ENCODE data around the gene COBL. TPM values are rescaled to one million over a fixed set of nuclear protein-coding genes. Genes with fewer than 3 reads are reported as not detected.
A peak's percentile ranks its signal among the peaks of the same experiment; 100 is the strongest.

COBL gene
- polyA plus RNA-seq, 1 donor = 30.5 TPM

GRCh38 chr7:51351661-51352060 is 35.1 kb upstream of the COBL start:
- Histone ChIP-seq H3K4me3 (ENCODE audit: low read length) (no peak overlapping the region), H3K27me3 (ENCODE audit: control insufficient read depth, insufficient read depth, low read length) (no peaks in the 10 kb centered on the region), H3K27ac (ENCODE audit: low read length) (no peak overlapping the region), H3K36me3 (ENCODE audit: control insufficient read depth, insufficient read depth, low read length) (no peaks in the 10 kb centered on the region), H3K4me1 (ENCODE audit: control insufficient read depth, insufficient read depth, low read length) (no peaks in the 10 kb centered on the region), H3K9me3 (ENCODE audit: control insufficient read depth, low read depth, low read length) (no peaks in the 10 kb centered on the region)
- DNase-seq = no peak
- 80% methylated on average over 1 of the region's 5 CpGs for WGBS (ENCODE audit: insufficient coverage, low lambda C conversion rate)

- WGBS (ENCODE audit: insufficient coverage, low lambda C conversion rate) = no CpG with 5 or more reads among the region's 1 CpG
- no peak overlapping the region for H3K4me3 ChIP-seq (ENCODE audit: low read length)
- no peaks in the 10 kb centered on the region for H3K4me1 ChIP-seq (ENCODE audit: control insufficient read depth, insufficient read depth, low read length)
- no peaks in the 10 kb centered on the region for H3K27me3 ChIP-seq (ENCODE audit: control insufficient read depth, insufficient read depth, low read length)
- no peaks in the 10 kb centered on the region for H3K9me3 ChIP-seq (ENCODE audit: control insufficient read depth, low read depth, low read length)
- no peak overlapping the region for H3K27ac ChIP-seq (ENCODE audit: low read length)
- DNase-seq = no peak
- H3K36me3 ChIP-seq (ENCODE audit: control insufficient read depth, insufficient read depth, low read length) = no peaks in the 10 kb centered on the region
Observed at GRCh38 chr7:51350546-51350896, 33.9 kb upstream of the COBL start.

- H3K27ac ChIP-seq (ENCODE audit: low read length) = peak overlapping the region; percentile 44
- no peak overlapping the region for H3K4me3 ChIP-seq (ENCODE audit: low read length)
- WGBS (ENCODE audit: insufficient coverage, low lambda C conversion rate) = 100% methylated on average over 2 of the region's 8 CpGs
- no peaks in the 10 kb centered on the region for H3K36me3 ChIP-seq (ENCODE audit: control insufficient read depth, insufficient read depth, low read length)
- peak; percentile 52 to 64 for DNase-seq
- no peaks in the 10 kb centered on the region for H3K4me1 ChIP-seq (ENCODE audit: control insufficient read depth, insufficient read depth, low read length)
- H3K27me3 ChIP-seq (ENCODE audit: control insufficient read depth, insufficient read depth, low read length) = no peaks in the 10 kb centered on the region
- no peaks in the 10 kb centered on the region for H3K9me3 ChIP-seq (ENCODE audit: control insufficient read depth, low read depth, low read length)
Observed at GRCh38 chr7:51349820-51350545, 33.4 kb upstream of the COBL start.

- Histone ChIP-seq H3K36me3 (ENCODE audit: control insufficient read depth, insufficient read depth, low read length) (no peaks in the 10 kb centered on the region), H3K27me3 (ENCODE audit: control insufficient read depth, insufficient read depth, low read length) (no peaks in the 10 kb centered on the region), H3K9me3 (ENCODE audit: control insufficient read depth, low read depth, low read length) (no peaks in the 10 kb centered on the region), H3K4me3 (ENCODE audit: low read length) (no peak overlapping the region), H3K27ac (ENCODE audit: low read length) (no peak overlapping the region), H3K4me1 (ENCODE audit: control insufficient read depth, insufficient read depth, low read length) (peaks cover 7% of the 10 kb centered on the region)
- peak in 1 of 2 donors; percentile 28 for DNase-seq
- no CpG with 5 or more reads among the region's 3 CpGs for WGBS (ENCODE audit: insufficient coverage, low lambda C conversion rate)
Observed at GRCh38 chr7:51346126-51346525, 29.5 kb upstream of the COBL start.

GRCh38 chr7:51344406-51345138 is 28.0 kb upstream of the COBL start:
- Histone ChIP-seq H3K27ac (ENCODE audit: low read length) (no peak overlapping the region), H3K4me1 (ENCODE audit: control insufficient read depth, insufficient read depth, low read length) (peaks cover 7% of the 10 kb centered on the region), H3K36me3 (ENCODE audit: control insufficient read depth, insufficient read depth, low read length) (no peaks in the 10 kb centered on the region), H3K9me3 (ENCODE audit: control insufficient read depth, low read depth, low read length) (no peaks in the 10 kb centered on the region), H3K4me3 (ENCODE audit: low read length) (no peak overlapping the region), H3K27me3 (ENCODE audit: control insufficient read depth, insufficient read depth, low read length) (no peaks in the 10 kb centered on the region)
- WGBS (ENCODE audit: insufficient coverage, low lambda C conversion rate) = 100% methylated on average over 1 of the region's 6 CpGs
- DNase-seq = peak; percentile 84 to 91

- H3K27ac ChIP-seq (ENCODE audit: low read length) = no peak overlapping the region
- DNase-seq = no peak
- no peaks in the 10 kb centered on the region for H3K27me3 ChIP-seq (ENCODE audit: control insufficient read depth, insufficient read depth, low read length)
- H3K4me3 ChIP-seq (ENCODE audit: low read length) = no peak overlapping the region
- H3K4me1 ChIP-seq (ENCODE audit: control insufficient read depth, insufficient read depth, low read length) = peaks cover 7% of the 10 kb centered on the region
- H3K9me3 ChIP-seq (ENCODE audit: control insufficient read depth, low read depth, low read length) = no peaks in the 10 kb centered on the region
- H3K36me3 ChIP-seq (ENCODE audit: control insufficient read depth, insufficient read depth, low read length) = no peaks in the 10 kb centered on the region
- no CpG with 5 or more reads among the region's 6 CpGs for WGBS (ENCODE audit: insufficient coverage, low lambda C conversion rate)
Observed at GRCh38 chr7:51340936-51341335, 24.3 kb upstream of the COBL start.

GRCh38 chr7:51340029-51340838 is 23.6 kb upstream of the COBL start:
- Histone ChIP-seq H3K4me3 (ENCODE audit: low read length) (no peak overlapping the region), H3K27me3 (ENCODE audit: control insufficient read depth, insufficient read depth, low read length) (no peaks in the 10 kb centered on the region), H3K4me1 (ENCODE audit: control insufficient read depth, insufficient read depth, low read length) (peaks cover 7% of the 10 kb centered on the region), H3K9me3 (ENCODE audit: control insufficient read depth, low read depth, low read length) (no peaks in the 10 kb centered on the region), H3K36me3 (ENCODE audit: control insufficient read depth, insufficient read depth, low read length) (no peaks in the 10 kb centered on the region), H3K27ac (ENCODE audit: low read length) (no peak overlapping the region)
- 0% methylated on average over 1 of the region's 9 CpGs for WGBS (ENCODE audit: insufficient coverage, low lambda C conversion rate)
- peak in 1 of 2 donors; percentile 57 for DNase-seq

GRCh38 chr7:51335057-51335456 is 18.4 kb upstream of the COBL start:
- Histone ChIP-seq H3K4me3 (ENCODE audit: low read length) (no peak overlapping the region), H3K9me3 (ENCODE audit: control insufficient read depth, low read depth, low read length) (no peaks in the 10 kb centered on the region), H3K27ac (ENCODE audit: low read length) (no peak overlapping the region), H3K4me1 (ENCODE audit: control insufficient read depth, insufficient read depth, low read length) (no peaks in the 10 kb centered on the region), H3K36me3 (ENCODE audit: control insufficient read depth, insufficient read depth, low read length) (no peaks in the 10 kb centered on the region), H3K27me3 (ENCODE audit: control insufficient read depth, insufficient read depth, low read length) (no peaks in the 10 kb centered on the region)
- no CpG with 5 or more reads among the region's 2 CpGs for WGBS (ENCODE audit: insufficient coverage, low lambda C conversion rate)
- DNase-seq = no peak

GRCh38 chr7:51329696-51330263 is 13.2 kb upstream of the COBL start:
- H3K27ac ChIP-seq (ENCODE audit: low read length) = no peak overlapping the region
- no peaks in the 10 kb centered on the region for H3K36me3 ChIP-seq (ENCODE audit: control insufficient read depth, insufficient read depth, low read length)
- no peaks in the 10 kb centered on the region for H3K27me3 ChIP-seq (ENCODE audit: control insufficient read depth, insufficient read depth, low read length)
- no peak for DNase-seq
- peaks cover 6% of the 10 kb centered on the region for H3K4me1 ChIP-seq (ENCODE audit: control insufficient read depth, insufficient read depth, low read length)
- no peaks in the 10 kb centered on the region for H3K9me3 ChIP-seq (ENCODE audit: control insufficient read depth, low read depth, low read length)
- no peak overlapping the region for H3K4me3 ChIP-seq (ENCODE audit: low read length)
- WGBS (ENCODE audit: insufficient coverage, low lambda C conversion rate) = no CpG with 5 or more reads among the region's 4 CpGs

GRCh38 chr7:51328351-51328801 is 11.8 kb upstream of the COBL start:
- peak; percentile 86 to 94 for DNase-seq
- H3K27ac ChIP-seq (ENCODE audit: low read length) = peak overlapping the region; percentile 54
- peaks cover 6% of the 10 kb centered on the region for H3K4me1 ChIP-seq (ENCODE audit: control insufficient read depth, insufficient read depth, low read length)
- H3K36me3 ChIP-seq (ENCODE audit: control insufficient read depth, insufficient read depth, low read length) = no peaks in the 10 kb centered on the region
- H3K27me3 ChIP-seq (ENCODE audit: control insufficient read depth, insufficient read depth, low read length) = no peaks in the 10 kb centered on the region
- WGBS (ENCODE audit: insufficient coverage, low lambda C conversion rate) = no CpG with 5 or more reads among the region's 1 CpG
- no peak overlapping the region for H3K4me3 ChIP-seq (ENCODE audit: low read length)
- H3K9me3 ChIP-seq (ENCODE audit: control insufficient read depth, low read depth, low read length) = no peaks in the 10 kb centered on the region

Measured in large intestine (tissue), 3 donors.